ENCODE measurements around the gene ZNF79.
A peak's percentile ranks its signal among the peaks of the same experiment; 100 is the strongest.

ZNF79 gene

GRCh38 chr9:127398715-127399400 lies 25.3 kb upstream of the ZNF79 start:
- DNase-seq = no peak

GRCh38 chr9:127399736-127400269 lies 24.4 kb upstream of the ZNF79 start:
- no peak for DNase-seq

GRCh38 chr9:127402401-127403090 lies 21.6 kb upstream of the ZNF79 start:
- DNase-seq = no peak

- DNase-seq = no peak
Measured at GRCh38 chr9:127403507-127404192, 20.5 kb upstream of the ZNF79 start.

- DNase-seq = no peak
Measured at GRCh38 chr9:127404631-127405030, 19.6 kb upstream of the ZNF79 start.

- no peak for DNase-seq
Measured at GRCh38 chr9:127405344-127406125, 18.6 kb upstream of the ZNF79 start.

- no peak for DNase-seq
Measured at GRCh38 chr9:127406799-127407491, 17.2 kb upstream of the ZNF79 start.

- DNase-seq = no peak
Measured at GRCh38 chr9:127407492-127407843, 16.7 kb upstream of the ZNF79 start.

- no peak for DNase-seq
Measured at GRCh38 chr9:127411122-127411521, 13.1 kb upstream of the ZNF79 start.

GRCh38 chr9:127415141-127415540 lies 9.0 kb upstream of the ZNF79 start:
- DNase-seq = no peak

GRCh38 chr9:127415657-127416056 lies 8.5 kb upstream of the ZNF79 start:
- no peak for DNase-seq

GRCh38 chr9:127417131-127418036 lies 6.8 kb upstream of the ZNF79 start:
- no peak for DNase-seq

- peak; percentile 15 to 48 for DNase-seq
Measured at GRCh38 chr9:127418037-127418471, 6.1 kb upstream of the ZNF79 start.

GRCh38 chr9:127419348-127419747 lies 4.8 kb upstream of the ZNF79 start:
- DNase-seq = no peak

GRCh38 chr9:127421057-127421456 lies 3.1 kb upstream of the ZNF79 start:
- DNase-seq = no peak

- DNase-seq = no peak
Measured at GRCh38 chr9:127422133-127422782, 1.9 kb upstream of the ZNF79 start.

- no peak for DNase-seq
Measured at GRCh38 chr9:127422787-127423186, 1.4 kb upstream of the ZNF79 start.

GRCh38 chr9:127423476-127423933 lies 677 bp upstream of the ZNF79 start:
- no peak for DNase-seq

GRCh38 chr9:127424676-127424999 lies 456 bp downstream of the ZNF79 start:
- no peak for DNase-seq

- no peak for DNase-seq
Measured at GRCh38 chr9:127426756-127427155, 2.6 kb downstream of the ZNF79 start.

GRCh38 chr9:127428348-127428747 lies 4.2 kb downstream of the ZNF79 start:
- no peak for DNase-seq

All from CD4-positive, alpha-beta T cell treated with Interferon alpha-2 for 1 hour (primary cell).